HEK293T (cell line): ENCODE results near the gene DAPP1.

Experiments used
- CTCF ChIA-PET: fragments of 350-600 bp; formaldehyde crosslinking; extraction: SDS; loops from one replicate; lab custom pipeline; 2021; ENCODE audit warnings: antibody characterized with exemption, inconsistent platforms; lab: Yijun Ruan, JAX
- POLR2A ChIA-PET: fragments of 350-600 bp; formaldehyde crosslinking; extraction: SDS; loops from one replicate; lab custom pipeline; 2020; ENCODE audit warnings: antibody characterized with exemption, inconsistent platforms; lab: Yijun Ruan, JAX
- DNase-seq: peaks from one replicate; pipeline ENCODE4 v3.0.0; 2012; ENCODE audit warnings: mixed read lengths; ENCODE audit errors: extremely low spot score
- ARNT ChIP-seq: fragments of 450-650 bp; IDR thresholded peaks from 2 replicates; pipeline ENCODE4 v1.6.1; 2017; ENCODE audit warnings: mild to moderate bottlenecking
- BHLHE40 ChIP-seq: fragments of 450-650 bp; IDR thresholded peaks from 2 replicates; pipeline ENCODE4 v1.6.1; 2016; ENCODE audit warnings: mild to moderate bottlenecking, moderate library complexity, borderline replicate concordance
- CTBP1 ChIP-seq: fragments of 450-650 bp; IDR thresholded peaks from 2 replicates; pipeline ENCODE4 v1.6.1; 2016; ENCODE audit warnings: borderline replicate concordance
- ELF4 ChIP-seq: fragments of 450-650 bp; IDR thresholded peaks from 2 replicates; pipeline ENCODE4 v1.6.1; 2017; ENCODE audit warnings: antibody characterized with exemption
- FOXA1 ChIP-seq: fragments of 450-650 bp; IDR thresholded peaks from 2 replicates; pipeline ENCODE4 v1.6.1; 2016; ENCODE audit warnings: mild to moderate bottlenecking
- FOXK2 ChIP-seq: fragments of 450-650 bp; IDR thresholded peaks from 2 replicates; pipeline ENCODE4 v1.6.1; 2016; ENCODE audit warnings: mild to moderate bottlenecking
- FOXM1 ChIP-seq: fragments of 450-650 bp; IDR thresholded peaks from 2 replicates; pipeline ENCODE4 v1.6.1; 2017; ENCODE audit warnings: mild to moderate bottlenecking, borderline replicate concordance
- HDGF ChIP-seq: fragments of 450-650 bp; IDR thresholded peaks from 2 replicates; pipeline ENCODE4 v1.6.1; 2017; ENCODE audit warnings: antibody characterized with exemption, borderline replicate concordance
- L3MBTL2 ChIP-seq: fragments of 450-650 bp; conservative IDR thresholded peaks from 2 replicates; pipeline ENCODE4 v1.6.1; 2016; ENCODE audit warnings: mild to moderate bottlenecking
- LEF1 ChIP-seq: fragments of 450-650 bp; IDR thresholded peaks from 2 replicates; pipeline ENCODE4 v1.6.1; 2017; ENCODE audit warnings: mild to moderate bottlenecking, borderline replicate concordance
- NFRKB ChIP-seq: fragments of 450-650 bp; IDR thresholded peaks from 2 replicates; pipeline ENCODE4 v1.6.1; 2016; ENCODE audit warnings: mild to moderate bottlenecking, moderate library complexity
- SP1 ChIP-seq: fragments of 450-650 bp; IDR thresholded peaks from 2 replicates; pipeline ENCODE4 v1.6.1; 2017
- SUZ12 ChIP-seq: fragments of 450-650 bp; IDR thresholded peaks from 2 replicates; pipeline ENCODE4 v1.6.1; 2016; ENCODE audit warnings: mild to moderate bottlenecking
- TARDBP ChIP-seq: fragments of 450-650 bp; IDR thresholded peaks from 2 replicates; pipeline ENCODE4 v1.6.1; 2016
- ZNF384 ChIP-seq: fragments of 450-650 bp; IDR thresholded peaks from 2 replicates; pipeline ENCODE4 v1.6.1; 2016
- TF ChIP-seq, protein P1 (sequence below): fragments of 450-650 bp; IDR thresholded peaks from 2 replicates; pipeline ENCODE4 v1.6.1; 2016

The DAPP1 gene

DNA sequence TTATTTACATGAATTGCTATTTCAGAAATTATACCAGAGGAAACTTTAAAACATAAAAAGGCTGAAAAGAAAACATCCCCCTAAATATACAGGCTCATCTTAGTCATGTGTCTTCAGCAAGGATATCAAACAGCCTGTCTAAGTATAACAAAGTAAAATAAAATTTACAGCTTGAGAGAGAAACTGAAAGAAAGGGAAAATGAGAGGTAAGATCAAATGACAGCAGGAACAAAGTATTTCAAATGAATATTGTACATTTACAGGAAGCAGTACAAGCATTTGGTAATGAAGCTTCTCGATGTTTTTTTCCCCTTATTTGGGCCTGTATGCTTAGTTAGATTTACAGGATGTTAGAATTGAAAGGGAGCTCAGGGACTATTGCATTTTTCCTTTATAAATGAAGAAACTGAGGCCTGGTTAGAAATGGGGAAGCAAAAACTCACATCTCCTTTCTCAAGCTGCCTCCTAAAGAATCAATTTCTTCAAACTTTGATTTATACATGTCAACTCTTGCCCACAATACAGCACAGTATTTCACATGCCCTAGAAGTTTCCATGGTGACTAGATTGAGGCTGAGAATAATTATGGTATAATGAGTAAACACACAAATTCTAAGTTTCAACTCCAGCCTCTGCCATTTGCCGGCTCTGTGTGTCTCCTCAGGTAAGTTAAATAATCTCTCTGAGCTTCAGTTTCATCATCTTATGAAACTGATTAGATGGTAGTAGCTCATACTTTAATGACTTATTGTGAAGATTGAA, 29.3 kb downstream of the DAPP1 start:
- CTCF ChIA-PET, result no interaction called here

DNA sequence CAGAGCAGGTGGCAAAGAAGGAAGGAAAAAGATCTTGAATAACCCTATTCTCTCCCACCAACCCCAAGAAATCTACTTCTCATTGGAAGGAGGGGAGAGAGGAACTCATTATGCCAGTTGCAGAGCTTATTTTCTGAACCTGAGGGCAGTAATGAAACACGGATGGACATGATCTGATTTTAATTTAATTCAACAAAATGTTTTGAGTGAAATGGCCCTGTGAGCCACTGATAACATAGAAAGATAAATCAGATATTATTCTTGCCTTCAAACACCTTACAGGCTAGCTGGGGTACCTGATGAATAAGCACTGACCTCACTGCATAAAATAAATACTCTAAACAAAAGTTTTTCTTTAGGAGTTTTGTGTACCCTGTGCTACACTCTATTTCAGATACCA, 30.3 kb downstream of the DAPP1 start:
- TF ChIP-seq SUZ12 (no peak), NFRKB (no peak)
- DNase-seq, result no peak
- POLR2A ChIA-PET, result no interaction called here
- CTCF ChIA-PET, result no interaction called here

More for the DNA sequence above, 29.3 kb downstream of the DAPP1 start:
- DNase-seq, result no peak
- POLR2A ChIA-PET, result no interaction called here
- TF ChIP-seq ZNF384, result no peak
- TF ChIP-seq NFRKB, result no peak
- TF ChIP-seq L3MBTL2, result no peak
- no peak for TF ChIP-seq BHLHE40
- TF ChIP-seq TARDBP, result no peak
- TF ChIP-seq, protein P1, sequence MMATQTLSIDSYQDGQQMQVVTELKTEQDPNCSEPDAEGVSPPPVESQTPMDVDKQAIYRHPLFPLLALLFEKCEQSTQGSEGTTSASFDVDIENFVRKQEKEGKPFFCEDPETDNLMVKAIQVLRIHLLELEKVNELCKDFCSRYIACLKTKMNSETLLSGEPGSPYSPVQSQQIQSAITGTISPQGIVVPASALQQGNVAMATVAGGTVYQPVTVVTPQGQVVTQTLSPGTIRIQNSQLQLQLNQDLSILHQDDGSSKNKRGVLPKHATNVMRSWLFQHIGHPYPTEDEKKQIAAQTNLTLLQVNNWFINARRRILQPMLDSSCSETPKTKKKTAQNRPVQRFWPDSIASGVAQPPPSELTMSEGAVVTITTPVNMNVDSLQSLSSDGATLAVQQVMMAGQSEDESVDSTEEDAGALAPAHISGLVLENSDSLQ, result no peak

DNA sequence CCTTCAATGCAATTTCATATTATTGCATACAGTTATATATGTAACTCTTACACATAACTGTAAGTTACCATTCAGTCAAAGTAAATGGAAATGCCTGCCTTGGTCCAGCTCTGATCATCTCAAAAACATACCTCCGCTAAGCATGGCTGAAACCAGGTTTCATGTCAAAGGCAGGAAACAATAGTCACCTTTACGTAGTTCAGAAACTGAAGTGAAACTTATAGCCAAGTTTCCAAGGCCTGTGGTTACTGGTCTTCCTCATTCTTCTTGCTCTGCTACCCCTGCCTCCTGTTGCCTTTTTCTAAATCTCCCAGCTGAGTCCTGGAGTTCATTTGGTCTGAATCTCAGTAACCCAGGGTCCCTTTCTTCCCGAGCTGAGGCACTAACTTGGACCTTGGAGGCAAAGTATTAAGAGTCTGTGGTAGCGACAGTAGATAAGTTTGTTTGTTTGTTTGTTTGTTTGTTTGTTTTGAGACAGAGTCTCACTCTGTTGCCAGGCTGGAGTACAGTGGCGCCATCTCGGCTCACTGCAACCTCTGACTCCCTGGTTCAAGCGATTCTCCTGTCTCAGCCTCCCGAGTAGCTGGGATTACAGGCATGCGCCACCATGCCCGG, 30.8 kb downstream of the DAPP1 start:
- ChIA-PET POLR2A (no interaction called here), CTCF (no interaction called here)
- TF ChIP-seq NFRKB (no peak), FOXK2 (no peak), ARNT (no peak), SP1 (no peak), LEF1 (no peak), BHLHE40 (no peak), TARDBP (no peak), L3MBTL2 (no peak), FOXA1 (no peak), HDGF (no peak), CTBP1 (no peak)
- TF ChIP-seq, protein P1, result no peak
- no peak for DNase-seq

DNA sequence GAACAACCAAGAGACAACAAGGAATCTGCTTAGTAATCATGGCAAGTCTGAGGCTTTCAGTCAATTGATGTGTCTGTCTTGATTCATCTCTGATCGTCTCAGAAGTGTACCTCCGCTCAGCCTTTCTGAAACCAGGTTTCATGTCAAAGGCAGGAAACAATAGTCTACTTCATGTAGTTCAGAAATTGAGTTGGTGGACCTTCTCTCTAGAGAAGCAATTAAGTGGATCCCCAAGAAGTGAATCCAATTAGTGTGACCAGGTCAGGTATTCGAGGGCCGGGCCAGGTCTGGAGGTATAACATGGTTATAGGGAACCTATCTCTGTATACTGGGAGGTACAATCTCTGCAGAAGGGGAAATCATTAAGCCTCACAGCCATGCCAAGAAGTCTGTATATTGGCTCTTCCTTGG, 32.0 kb downstream of the DAPP1 start:
- ChIA-PET CTCF (no interaction called here), POLR2A (no interaction called here)
- DNase-seq, result no peak
- TF ChIP-seq SUZ12, result no peak

DNA sequence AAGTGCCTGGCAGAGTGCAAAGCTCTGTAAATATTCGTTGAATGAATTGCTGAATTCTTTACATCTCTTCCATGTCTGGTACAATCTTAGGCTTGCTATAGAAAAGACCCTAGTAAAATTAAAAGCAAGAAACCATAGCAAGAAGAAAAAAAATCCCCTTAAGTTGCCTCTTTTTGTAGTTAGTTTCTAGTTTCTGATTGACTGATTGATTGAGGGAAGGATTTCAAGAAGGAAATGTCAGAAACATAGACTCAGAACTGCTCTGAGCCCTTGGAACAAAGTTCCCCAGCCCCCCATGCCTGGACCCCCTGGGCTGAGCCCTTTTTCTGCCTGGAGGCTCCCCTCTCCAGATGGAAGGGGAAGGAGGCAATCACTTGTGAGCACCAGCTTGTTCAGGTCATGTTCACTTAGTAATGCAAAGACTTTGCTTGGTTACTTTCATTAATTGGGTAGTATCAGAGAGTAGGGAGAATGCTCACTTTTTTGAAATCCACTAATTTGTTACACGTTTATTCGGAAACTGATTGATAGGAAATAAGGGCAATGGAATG, 35.6 kb downstream of the DAPP1 start:
- POLR2A ChIA-PET, result no interaction called here
- no peak for DNase-seq
- TF ChIP-seq FOXM1 (no peak), L3MBTL2 (no peak), FOXK2 (no peak), ARNT (no peak)
- CTCF ChIA-PET, result no interaction called here

DNA sequence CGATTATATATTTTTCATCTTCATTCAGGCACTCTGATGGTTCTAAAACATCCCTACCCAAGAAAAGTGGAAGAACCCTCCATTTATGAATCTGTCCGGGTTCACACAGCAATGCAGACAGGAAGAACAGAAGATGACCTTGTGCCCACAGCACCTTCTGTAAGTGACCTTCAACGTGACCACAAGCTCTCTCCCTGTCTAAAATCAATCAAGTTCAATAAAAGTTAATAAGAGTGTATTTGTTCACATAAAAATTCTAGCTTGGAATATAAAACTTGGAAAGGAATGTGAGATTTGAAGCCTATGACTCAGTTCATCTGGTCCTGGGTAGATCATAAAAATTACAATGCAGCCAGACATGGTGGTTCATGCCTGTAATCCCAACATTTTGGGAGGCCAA, 36.6 kb downstream of the DAPP1 start:
- TF ChIP-seq L3MBTL2 (no peak), NFRKB (no peak)
- DNase-seq, result no peak
- ChIA-PET CTCF (no interaction called here), POLR2A (no interaction called here)

DNA sequence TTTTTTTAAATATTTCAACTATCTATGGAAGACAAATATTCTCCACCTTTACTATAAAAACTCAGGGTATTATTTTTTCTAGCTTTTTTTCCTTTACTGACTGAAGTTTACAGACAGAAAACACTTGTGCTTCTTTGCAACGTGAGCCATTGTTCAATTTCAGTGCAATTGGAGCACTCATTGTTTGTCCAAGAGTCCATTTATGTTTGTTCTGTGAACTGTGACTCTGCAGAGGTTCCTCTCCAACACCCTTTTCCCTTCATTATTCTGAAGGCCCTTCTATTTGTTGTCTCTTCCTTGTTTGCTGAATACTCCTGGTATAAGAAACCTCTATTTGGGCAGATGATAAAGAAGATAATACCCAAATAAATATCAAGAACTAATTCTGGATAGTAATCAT, 37.4 kb downstream of the DAPP1 start:
- TF ChIP-seq BHLHE40 (no peak), FOXK2 (no peak), ELF4 (no peak), ARNT (no peak), SP1 (no peak), SUZ12 (no peak), HDGF (no peak), ZNF384 (no peak)
- TF ChIP-seq, protein P1, result no peak
- CTCF ChIA-PET, result no interaction called here
- POLR2A ChIA-PET, result no interaction called here
- no peak for DNase-seq
